Left cardiac atrium (tissue), 4 donors: ENCODE measurements around the gene RBM22. TPM values are rescaled to one million over a fixed set of nuclear protein-coding genes. Genes with fewer than 3 reads are reported as not detected.
"Not testable (repeated sequence)": the region's sequence is repeated elsewhere in the genome, so short reads cannot be mapped to it uniquely, and the experiment has no call there.

Experiments
- ATAC-seq, 2 donors: fragments of 200-7000 bp; cut with Tn5 transposase; one replicate each; pipeline ENCODE4 v1.9.1; 2020; ENCODE audit warnings: mild to moderate bottlenecking in 2 of 2, moderate library complexity in 2 of 2
- DNase-seq: peaks from one replicate; pipeline ENCODE4 v3.0.0-alpha.2; 2020
- intact Hi-C, 2 donors: fragments of 100-400 bp; cut with DNase I; formaldehyde crosslinking; loops; one replicate each; pipeline versions ENCODE4 v1.14.1 to v1.15.1; 2022 to 2023
- long read RNA-seq: library from polyadenylated mRNA; unstranded; transcript quantifications from one replicate; pipeline ENCODE4 v2.0.0, GENCODE V29; 2021
- total RNA-seq, 2 donors: library from RNA; stranded (reverse); fragmentation: NEBNext Ultra II Directional; extraction: Animal tissue kit (Norgen Biotek cat#: 25700); gene quantifications; one replicate each; pipeline ENCODE4 v1.2.1, GENCODE V29; 2021
- donor health status: DM: no; HTN: yes; CAD: no.
- donor health status: DM: no; HTN: yes; CAD: no; lungs with severe emphysema.
- donor health status: DM: yes; HTN: yes; CAD: no.
- donor health status: Dilated cardiomyopathy.

RBM22 gene
- 10 to 100 TPM; 27.2 to 28.2 TPM for total RNA-seq
- long read RNA-seq, transcript RBM22-201 (11 exons, 2,342 nt): major isoform, 15 of 19 reads
- long read RNA-seq, partial matches to known transcripts: 2 of 19 reads
- long read RNA-seq, other reads (novel, unspliced or antisense): 1 of 19 reads

DNA sequence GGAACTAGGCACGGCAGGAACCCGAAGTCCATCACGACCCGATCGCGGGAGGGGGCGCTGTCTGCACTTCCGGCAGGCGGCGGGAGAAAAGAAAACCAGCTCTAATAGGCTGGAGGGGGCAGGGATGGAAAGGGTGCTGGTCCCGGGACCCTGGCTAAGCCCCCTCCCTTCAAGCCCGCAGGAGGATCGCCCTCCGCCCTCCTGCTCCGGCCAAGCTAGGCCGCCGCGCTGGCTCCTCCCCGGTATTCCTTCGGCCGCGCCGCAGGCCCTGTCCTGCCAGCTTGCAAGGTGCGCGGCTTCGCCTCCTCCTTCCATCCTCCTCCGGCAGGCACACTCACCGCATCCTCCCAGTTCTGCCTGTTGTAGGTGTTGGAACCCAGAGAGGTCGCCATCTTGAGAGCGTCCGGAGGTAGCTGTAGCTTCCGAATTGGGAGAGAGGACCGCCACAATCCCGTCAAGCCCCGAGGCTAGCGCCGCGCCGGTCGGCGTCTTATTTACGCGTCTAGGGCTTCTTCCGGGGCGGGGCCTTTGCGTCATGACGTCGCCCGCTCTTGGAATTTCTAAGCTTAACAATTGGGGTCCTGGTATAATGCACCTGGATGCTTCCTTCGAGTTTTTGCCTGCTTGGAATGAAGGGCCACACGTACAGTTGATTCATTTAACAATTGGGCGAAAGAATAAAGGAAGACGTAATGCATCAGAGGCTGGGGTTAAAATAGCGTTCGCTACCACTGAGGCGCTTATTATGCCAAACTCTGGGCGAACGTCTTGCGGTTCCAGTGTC, at the start of gene RBM22:
Gene RBM22, minus strand, starts transcription at position 469 of the 784 bp plus-strand sequence. Its CDS starts 77 bp downstream, at position 392.
- peak; percentile 99 to 100 for ATAC-seq
- intact Hi-C loops: loop anchor here in 1 of 2 donors (10.0 kb wide), 1 partner anchor 246 kb away; no protein-coding TSS in a partner anchor
- DNase-seq: peak; percentile 95

DNA sequence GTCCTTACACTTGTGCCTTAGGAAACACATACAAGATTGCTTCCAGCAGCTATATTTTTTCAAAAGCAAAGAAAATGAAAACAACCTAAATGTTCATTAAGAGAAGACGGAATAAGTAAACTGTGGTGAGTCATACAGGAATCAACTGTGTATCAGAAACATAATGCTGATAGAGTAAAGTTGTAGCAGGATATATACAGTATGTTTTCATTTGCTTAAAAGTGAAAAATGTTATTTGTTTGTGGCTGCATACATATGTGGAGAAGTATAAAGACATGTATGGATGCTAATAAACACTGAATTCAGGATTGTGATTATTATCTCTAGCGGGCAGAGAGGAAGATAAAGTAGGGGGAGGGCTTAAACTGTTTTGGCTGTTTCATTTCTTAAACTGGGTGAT, 49.6 kb upstream of the RBM22 start:
- DNase-seq: no peak
- no peak for ATAC-seq
- intact Hi-C loops: no loop called here

DNA sequence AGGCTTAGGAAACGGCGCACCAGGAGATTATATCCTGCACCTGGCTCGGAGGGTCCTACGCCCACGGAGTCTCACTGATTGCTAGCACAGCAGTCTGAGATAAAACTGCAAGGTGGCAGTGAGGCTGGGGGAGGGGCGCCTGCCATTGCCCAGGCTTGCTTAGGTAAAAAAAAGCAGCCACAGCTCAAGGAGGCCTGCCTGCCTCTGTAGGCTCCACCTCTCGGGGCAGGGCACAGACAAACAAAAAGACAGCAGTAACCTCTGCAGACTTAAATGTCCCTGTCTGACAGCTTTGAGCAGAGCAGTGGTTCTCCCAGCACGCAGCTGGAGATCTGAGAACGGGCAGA, 42.3 kb upstream of the RBM22 start:
- DNase-seq, ATAC-seq, intact Hi-C loops: not testable (repeated sequence)

DNA sequence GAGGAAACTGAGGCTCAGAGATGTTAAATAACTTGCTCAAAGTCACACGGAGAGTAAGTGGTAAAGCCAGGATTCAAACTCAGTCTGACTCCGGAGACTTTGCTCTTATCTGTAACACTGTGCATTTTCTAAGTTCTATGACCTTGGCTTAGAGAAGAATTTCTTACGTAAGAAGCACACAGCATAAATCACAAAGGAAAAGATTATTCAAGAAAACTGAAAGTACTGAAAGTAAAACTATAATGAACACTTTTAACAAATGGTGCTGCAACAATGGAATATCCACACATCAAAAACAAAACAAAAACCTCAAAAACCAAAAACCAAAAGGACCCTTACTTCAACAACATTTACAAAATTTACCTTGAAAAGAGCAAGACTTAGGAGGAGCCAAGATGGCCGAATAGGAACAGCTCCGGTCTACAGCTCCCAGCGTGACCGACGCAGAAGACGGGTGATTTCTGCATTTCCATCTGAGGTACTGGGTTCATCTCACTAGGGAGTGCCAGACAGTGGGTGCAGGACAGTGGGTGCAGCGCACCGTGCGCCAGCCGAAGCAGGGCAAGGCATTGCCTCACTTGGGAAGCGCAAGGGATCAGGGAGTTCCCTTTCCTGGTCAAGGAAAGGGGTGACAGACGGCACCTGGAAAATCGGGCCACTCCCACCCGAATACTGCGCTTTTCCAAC, 41.7 kb upstream of the RBM22 start:
- intact Hi-C loops, DNase-seq: not testable (repeated sequence)
- ATAC-seq: peak in 1 of 2 donors; percentile 44

DNA sequence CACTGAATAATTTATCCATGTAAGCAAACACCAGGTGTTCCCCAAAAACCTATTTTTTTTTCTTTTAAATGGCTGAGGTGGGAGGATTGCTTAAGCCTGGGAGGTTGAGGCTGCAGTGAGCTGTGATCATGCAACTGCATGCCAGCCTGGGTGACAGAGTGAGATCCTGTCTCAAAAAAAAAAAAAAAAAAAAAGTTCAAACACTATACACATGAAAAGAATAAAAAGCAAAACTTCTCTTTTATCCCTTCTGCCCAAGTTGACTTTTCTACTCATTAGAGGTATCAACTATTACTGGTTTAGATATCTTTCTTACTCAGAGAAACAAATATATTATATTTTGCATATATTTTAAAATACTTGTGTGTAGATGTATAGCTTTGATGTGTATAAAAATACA, 40.1 kb upstream of the RBM22 start:
- intact Hi-C loops: no loop called here
- ATAC-seq: no peak
- no peak for DNase-seq

DNA sequence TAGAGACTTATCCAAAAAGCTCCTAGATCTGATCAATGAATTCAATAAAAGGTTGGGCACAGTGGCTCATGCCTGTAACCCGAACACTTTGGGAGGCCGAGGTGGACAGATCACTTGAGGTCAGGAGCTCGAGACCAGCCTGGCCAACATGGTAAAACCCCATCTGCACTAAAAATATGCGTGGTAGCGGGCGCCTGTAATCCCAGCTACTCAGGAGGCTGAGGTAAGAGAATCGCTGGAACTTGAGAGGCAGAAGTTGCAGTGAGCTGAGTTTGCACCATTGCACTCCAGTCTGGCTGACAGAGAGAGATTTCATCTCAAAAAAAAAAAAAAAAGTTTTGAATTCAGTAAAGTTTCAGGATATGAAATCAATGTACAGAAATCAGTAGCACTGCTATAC, 38.0 kb upstream of the RBM22 start:
- ATAC-seq: no peak
- no peak for DNase-seq
- intact Hi-C loops: no loop called here

DNA sequence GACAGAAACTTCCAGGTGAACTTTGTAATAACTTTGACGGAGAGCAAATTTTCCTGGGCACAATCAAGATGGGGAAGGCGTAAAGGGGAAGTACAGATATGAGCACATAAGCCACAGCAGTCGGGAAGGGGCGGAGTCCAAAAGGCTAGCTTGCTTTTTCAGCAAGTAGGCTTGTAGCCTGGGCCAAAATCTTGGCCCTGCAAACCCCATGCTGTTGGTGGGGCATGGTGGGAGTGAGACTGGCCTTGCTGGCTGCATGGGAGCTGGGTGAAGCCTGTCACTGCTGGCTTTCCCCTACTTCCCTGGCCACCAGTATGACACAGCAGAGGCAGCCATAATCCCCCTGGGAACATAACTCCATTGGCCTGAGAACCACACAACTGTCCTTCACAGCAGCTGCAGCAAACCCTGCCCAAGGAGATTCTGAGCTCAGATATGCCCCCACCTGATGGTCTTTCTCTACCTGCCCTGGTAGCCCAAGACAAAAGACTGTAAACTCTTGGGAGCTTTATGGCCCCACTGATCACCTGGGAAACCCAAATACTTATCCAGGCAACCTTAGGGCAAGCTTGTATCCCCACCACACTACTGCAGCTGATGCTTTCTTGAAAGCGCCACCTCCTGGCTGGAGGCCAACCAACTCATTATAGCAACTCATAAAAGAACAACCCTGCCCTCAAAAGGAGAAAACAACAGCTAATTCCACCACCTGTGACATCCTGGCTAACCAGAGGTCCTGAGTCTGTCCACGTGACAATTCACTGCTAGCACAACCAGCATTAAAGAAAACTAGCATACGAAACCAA, 33.9 kb upstream of the RBM22 start:
- ATAC-seq: peak; percentile 63 to 83
- intact Hi-C loops: no loop called here
- peak; percentile 58 for DNase-seq

DNA sequence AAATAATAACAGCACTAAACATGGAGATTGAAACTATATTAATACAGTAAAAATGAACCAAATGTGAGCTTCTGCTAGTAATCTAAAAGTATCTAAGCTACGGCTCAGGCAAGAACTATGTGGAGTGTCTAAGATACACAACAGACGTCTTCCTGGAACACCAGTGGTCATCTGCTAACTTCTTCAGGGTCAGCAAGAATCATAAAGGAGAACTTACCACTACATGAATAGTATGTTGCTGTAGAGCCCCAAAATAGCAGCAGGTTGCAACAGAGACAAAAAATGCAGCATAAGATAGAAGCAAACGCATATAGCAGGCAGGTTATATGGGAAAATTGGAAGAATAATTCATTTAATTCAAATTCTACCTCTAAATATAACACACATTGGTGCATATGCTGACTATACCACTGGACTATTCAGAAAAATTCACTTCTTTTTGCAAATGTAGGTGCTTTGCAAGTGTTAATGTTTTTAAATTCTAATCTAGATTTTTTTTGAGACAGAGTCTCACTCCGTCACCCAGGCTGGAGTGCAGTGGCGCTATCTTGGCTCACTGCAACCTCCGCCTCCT, 30.9 kb upstream of the RBM22 start:
- peak in 1 of 2 donors; percentile 73 for ATAC-seq

DNA sequence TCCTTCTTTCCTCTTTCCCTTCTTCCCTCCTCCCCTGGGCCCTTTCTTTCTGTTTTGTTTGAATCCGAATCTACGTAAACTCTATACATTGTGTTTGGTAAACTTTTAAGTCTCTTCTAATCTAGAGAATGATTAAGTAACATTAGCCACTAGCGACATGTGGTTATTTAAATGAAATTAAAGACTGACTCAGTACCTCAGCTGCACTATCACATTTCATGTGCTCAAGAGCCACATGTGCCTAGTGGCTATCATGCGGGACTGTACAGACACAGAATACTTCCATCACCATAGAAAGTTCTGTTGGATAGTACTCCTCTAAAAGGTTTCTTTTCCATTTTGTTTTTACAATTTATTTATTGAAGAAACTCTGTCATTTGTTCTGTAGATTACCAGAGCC, 29.0 kb upstream of the RBM22 start:
- intact Hi-C loops: no loop called here
- no peak for DNase-seq
- no peak for ATAC-seq

More for the DNA sequence above, 30.9 kb upstream of the RBM22 start:
- DNase-seq: no peak
- intact Hi-C loops: no loop called here

DNA sequence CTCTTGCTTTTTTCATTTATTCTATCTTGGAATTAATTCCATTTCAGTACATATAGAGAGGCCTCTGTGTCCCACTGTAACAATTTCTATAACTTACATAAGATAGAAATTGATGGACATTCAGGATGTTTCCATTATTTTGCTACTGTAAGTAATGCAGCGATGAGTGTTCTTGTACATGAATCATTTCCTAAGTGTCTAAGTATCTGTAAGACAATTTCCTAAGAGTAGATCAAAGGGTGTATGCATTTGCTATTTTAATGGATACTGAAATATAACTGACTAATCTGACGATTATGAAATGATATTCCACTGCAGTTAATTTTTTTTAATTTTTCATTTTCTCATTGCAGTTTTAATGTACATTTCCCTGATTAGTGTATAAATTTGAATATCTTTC, 23.0 kb upstream of the RBM22 start:
- intact Hi-C loops: no loop called here
- ATAC-seq (no peak), DNase-seq (no peak)

DNA sequence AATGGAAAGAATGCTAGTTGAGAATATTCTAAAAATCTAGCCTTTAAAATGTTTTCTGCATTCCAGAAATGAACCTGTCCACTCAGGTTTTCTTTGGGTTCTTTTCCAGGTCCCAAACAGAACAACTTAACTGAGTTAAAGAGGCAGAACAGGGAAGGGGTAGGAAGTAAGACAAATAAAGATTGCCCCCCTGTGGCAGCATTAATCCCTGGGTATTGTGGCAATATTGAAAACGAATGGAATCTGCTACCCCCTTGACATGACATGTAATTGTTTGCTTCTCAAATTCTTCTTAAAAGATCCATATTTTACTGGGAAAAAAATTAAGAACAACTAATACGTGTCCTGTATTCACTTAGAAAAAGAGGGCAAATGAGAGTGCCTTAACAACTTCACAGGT, 9.3 kb upstream of the RBM22 start:
- no peak for ATAC-seq
- intact Hi-C loops: no loop called here
- DNase-seq: no peak

DNA sequence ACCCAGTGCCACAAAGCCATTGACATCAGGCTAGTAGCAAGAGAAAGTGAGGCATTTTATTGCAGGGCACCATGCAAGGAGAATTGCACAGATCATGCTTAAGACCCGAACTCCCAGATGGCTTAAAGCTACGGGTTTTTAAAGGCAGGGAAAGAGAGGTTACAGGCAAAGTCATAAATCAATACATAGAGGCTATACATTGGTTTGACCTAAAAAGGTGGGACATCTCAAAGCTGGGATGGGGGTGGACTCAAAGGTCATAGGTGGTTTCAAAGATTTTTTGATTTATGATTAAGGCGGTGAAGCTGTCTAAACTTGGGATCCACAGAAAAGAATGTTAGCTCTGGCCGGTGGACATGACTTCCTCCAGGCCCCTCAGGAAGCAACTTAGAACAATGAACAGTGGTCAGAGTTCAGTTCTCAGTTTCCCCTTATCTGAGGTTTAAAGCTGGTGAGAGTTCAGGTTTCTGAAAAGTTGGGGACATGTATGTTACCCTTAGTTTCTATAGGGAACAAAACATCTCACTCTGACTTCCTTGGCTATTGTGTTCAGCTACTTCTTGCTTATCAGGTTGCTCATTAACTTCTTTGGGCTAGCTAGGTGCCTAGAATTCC, 6.0 kb upstream of the RBM22 start:
- ATAC-seq (no peak), DNase-seq (no peak)
- intact Hi-C loops: loop anchor here in 1 of 2 donors (10.0 kb wide), 1 partner anchor 252 kb away; no protein-coding TSS in a partner anchor

DNA sequence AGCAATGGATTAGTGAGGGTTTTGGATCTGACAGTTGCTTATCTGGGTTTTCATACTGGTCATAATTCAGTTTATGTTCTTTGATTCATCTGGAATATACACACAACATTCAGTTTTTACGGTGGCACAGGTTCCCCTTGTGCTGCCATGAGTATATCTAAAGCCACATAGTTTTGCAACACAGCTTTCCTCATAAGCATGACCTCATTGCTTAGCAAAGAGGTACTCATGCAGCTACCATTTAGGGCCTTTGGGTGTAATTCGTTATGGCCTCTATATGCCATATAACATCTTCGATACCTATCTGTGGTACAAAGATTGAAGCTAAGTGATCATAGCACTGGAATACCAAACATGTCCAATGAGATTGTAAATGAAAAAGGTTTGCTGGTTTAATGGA, 2.9 kb upstream of the RBM22 start:
- ATAC-seq (no peak), DNase-seq (no peak)
- intact Hi-C loops: loop anchor here in 1 of 2 donors (10.0 kb wide), 1 partner anchor 249 kb away; no protein-coding TSS in a partner anchor

DNA sequence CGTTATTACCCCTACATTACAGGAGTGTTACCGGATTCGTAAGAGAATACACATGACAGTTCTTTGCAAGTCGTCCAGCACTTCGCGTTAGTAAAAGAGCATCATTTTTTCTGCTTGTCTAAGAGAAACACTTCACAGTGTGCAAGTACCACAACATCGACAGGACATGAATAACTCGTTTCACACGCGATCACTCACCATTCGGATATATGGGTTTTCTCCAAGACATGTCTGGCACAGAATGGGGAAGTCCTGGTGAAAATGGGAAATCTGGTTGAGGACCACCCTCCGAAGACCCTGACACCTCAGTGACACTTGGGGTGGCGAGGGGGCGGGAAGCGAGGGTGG, 642 bp downstream of the RBM22 start:
- DNase-seq (no peak), ATAC-seq (no peak)
- intact Hi-C loops: loop anchor here in 1 of 2 donors (10.0 kb wide), 1 partner anchor 245 kb away; no protein-coding TSS in a partner anchor

DNA sequence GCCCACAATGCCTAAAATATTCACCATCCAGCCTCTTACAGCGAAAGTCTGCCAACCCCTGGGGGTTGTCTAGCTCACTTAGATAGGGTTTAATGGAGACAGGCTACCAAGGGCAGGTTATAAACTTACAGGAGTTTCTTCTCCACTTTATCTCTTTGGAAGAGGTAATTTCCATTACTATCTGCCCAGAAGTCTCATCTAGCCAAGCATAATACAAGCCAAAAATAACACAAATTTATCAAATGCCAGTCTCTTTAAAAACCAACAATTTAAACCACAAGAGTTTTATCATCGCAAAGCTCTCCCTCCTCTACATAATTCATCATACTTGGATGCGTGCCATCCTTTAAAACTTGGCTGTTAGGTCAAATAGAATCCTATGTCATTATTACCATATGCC, 6.2 kb downstream of the RBM22 start:
- DNase-seq: no peak
- peak; percentile 15 to 90 for ATAC-seq
- intact Hi-C loops: loop anchor here in 1 of 2 donors (5.0 kb wide), 1 partner anchor 132 kb away; no protein-coding TSS in a partner anchor

DNA sequence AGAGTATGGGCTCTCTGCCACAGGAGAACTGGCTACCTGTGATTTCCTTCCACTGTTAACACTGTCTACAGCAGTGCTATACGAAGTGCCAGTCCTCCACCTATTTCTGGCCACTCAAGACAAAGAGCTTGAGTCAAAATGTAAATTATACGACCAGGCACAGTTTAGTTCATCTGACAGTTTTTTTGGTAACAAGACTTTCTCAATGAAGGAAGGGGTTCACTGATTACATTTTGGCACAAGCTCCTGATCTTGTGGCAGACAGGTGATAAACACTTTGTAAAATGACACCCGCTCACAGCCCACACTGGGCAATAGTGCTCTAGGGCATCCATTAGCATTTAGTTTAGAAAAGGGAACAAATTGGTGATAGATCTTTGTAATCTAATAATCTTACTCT, 8.6 kb downstream of the RBM22 start:
- intact Hi-C loops: no loop called here
- DNase-seq (no peak), ATAC-seq (no peak)

DNA sequence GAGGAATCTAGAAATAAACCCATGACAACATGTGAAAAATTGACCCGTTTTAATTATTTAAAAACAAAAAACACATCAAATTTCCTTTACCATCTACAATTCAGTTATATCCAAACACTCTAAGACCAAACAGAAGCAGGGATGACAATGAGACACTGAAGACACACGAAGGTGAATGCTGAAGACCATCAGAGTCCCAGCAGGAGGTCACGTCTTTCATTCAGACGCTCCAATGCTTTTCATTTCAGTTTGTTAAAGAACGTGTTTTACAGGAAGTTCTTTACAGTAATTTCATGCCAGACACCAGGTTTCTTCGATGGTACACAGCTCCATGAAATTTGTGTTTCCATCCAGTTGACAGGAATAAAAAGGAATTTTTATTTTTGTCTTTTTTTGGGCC, 10.1 kb downstream of the RBM22 start:
- no peak for DNase-seq
- ATAC-seq: no peak
- intact Hi-C loops: no loop called here

DNA sequence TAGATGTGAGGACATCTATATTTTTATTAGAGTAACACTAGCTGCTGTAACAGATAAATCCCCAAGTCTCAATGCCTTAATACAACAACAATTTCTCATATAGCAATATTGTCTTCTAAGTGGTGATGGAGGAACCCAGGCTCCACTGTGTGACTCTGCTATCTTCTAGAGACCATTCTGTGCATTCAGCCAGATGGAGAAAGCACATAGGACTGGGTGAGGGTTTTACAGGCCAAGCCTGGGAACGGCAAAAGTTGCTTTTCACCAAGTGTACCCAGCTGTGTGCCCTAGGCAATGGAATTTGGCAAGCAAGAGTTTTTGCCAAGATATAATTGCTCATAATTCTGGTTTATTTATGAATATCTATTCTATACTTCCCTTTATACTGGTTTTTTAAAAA, 11.7 kb downstream of the RBM22 start:
- ATAC-seq (no peak), DNase-seq (no peak)
- intact Hi-C loops: no loop called here

DNA sequence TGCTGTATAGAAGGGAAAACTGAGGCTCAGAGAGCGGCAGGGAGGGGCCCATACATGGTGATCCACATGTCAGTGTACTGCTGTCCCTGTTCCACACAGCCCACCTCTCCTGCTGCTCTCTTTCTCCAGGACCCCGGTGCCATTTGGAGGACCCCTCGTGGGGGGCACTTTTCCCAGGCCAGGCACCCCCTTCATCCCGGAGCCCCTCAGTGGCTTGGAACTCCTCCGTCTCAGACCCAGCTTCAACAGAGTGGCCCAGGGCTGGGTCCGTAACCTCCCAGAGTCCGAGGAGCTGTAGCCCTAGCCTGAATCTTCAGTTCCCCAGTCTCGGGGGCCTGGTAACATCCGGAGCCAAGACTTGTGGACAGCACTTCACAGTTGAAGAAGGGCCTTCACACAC, 24.3 kb downstream of the RBM22 start:
- intact Hi-C loops: no loop called here
- DNase-seq (no peak), ATAC-seq (no peak)
